Ammon's horn (tissue), 1 donor: ENCODE results near the gene UBFD1.
"Not testable (repeated sequence)": the region's sequence is repeated elsewhere in the genome, so short reads cannot be mapped to it uniquely, and the experiment has no call there.

Experiments used
- DNase-seq: peaks from one replicate; pipeline ENCODE4 v3.0.0-alpha.2; 2016; ENCODE audit warnings: low spot score

Gene UBFD1

GRCh38 chr16:23608194-23608593, 50.7 kb downstream of the UBFD1 start:
- DNase-seq: peak; percentile 4

- DNase-seq: no peak
These were observed 52.4 kb downstream of the UBFD1 start for GRCh38 chr16:23609929-23610328.

DNA sequence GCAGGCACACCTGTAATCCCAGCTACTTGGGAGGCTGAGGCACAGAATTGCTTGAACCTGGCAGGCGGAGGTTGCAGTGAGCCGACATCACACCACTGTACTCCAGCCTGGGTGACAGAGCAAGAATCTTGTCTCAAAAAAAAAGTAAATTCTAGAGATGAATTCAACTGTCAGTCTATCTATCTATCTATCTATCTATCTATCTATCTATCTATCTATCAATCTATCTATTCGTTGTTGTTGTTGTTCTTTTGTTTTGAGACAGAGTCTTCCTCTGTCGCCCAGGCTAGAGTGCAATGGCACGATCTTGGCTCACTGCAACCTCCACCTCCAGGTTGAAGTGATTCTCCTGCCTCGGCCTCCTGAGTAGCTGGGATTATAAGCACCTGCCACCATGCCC, 53.4 kb downstream of the UBFD1 start:
- not testable (repeated sequence) for DNase-seq

GRCh38 chr16:23611936-23612335, 54.4 kb downstream of the UBFD1 start:
- no peak for DNase-seq

- DNase-seq: no peak
These were observed 58.3 kb downstream of the UBFD1 start for GRCh38 chr16:23615805-23616204.
